HUES64 (cell line): ENCODE measurements around the gene NES.

Source experiments
- H3K27ac ChIP-seq: 2 replicates; pipeline ENCODE4 v1.7.0; 2013; ENCODE audit warnings: low read depth, low read length, inconsistent platforms
- H3K27me3 ChIP-seq: 2 replicates; pipeline ENCODE4 v1.6.1; 2013; ENCODE audit warnings: mild to moderate bottlenecking, low read length; ENCODE audit not compliant: insufficient read depth
- H3K36me3 ChIP-seq: 2 replicates; pipeline ENCODE4 v1.6.1; 2013; ENCODE audit warnings: mild to moderate bottlenecking, low read length; ENCODE audit not compliant: insufficient read depth
- H3K4me1 ChIP-seq: 2 replicates; pipeline ENCODE4 v1.6.1; 2013; ENCODE audit warnings: mild to moderate bottlenecking, low read length, moderate library complexity; ENCODE audit not compliant: insufficient read depth
- H3K4me3 ChIP-seq: 2 replicates; pipeline ENCODE4 v1.5.1; 2013; ENCODE audit warnings: mild to moderate bottlenecking, low read length, moderate library complexity
- H3K9ac ChIP-seq: 2 replicates; pipeline ENCODE4 v1.6.1; 2013; ENCODE audit warnings: mild to moderate bottlenecking, low read depth, low read length
- H3K9me3 ChIP-seq: 2 replicates; pipeline ENCODE4 v1.6.1; 2013; ENCODE audit warnings: low read depth, low read length; ENCODE audit not compliant: insufficient read depth
- WGBS: fragments of 150-250, 120-280 bp; methylation state at CpG from one replicate; pipeline ENCODE4 v1.1.7; 2013; ENCODE audit warnings: missing lambda C conversion rate; 5-methylcytosine and 5-hydroxymethylcytosine counted together

NES gene

GRCh38 chr1:156700736-156701531 is 23.7 kb upstream of the NES start:
- no peak overlapping the region for H3K4me3 ChIP-seq

GRCh38 chr1:156698995-156699394 is 21.8 kb upstream of the NES start:
- no peak overlapping the region for H3K9ac ChIP-seq
- H3K27ac ChIP-seq: no peak overlapping the region
- WGBS: 93% methylated on average over 1 of the region's 1 CpG
- no peak overlapping the region for H3K4me3 ChIP-seq
- peaks cover 3% of the 10 kb centered on the region; the same call in 1 of the 2 replicates for H3K27me3 ChIP-seq
- peaks cover 36% of the 10 kb centered on the region for H3K36me3 ChIP-seq
- no peaks in the 10 kb centered on the region for H3K9me3 ChIP-seq
- H3K4me1 ChIP-seq: peaks cover 22% of the 10 kb centered on the region

More at GRCh38 chr1:156700736-156701531, 23.7 kb upstream of the NES start:
- peaks cover 16% of the 10 kb centered on the region for H3K27me3 ChIP-seq
- H3K4me1 ChIP-seq: peaks cover 19% of the 10 kb centered on the region
- H3K36me3 ChIP-seq: peaks cover 36% of the 10 kb centered on the region
- 72% methylated on average over 5 of the region's 8 CpGs for WGBS
- no peak overlapping the region for H3K27ac ChIP-seq
- no peak overlapping the region for H3K9ac ChIP-seq
- H3K9me3 ChIP-seq: no peaks in the 10 kb centered on the region

GRCh38 chr1:156697481-156697880 is 20.3 kb upstream of the NES start:
- Histone ChIP-seq H3K4me1 (peaks cover 26% of the 10 kb centered on the region), H3K27ac (no peak overlapping the region), H3K9ac (no peak overlapping the region), H3K4me3 (no peak overlapping the region), H3K9me3 (no peaks in the 10 kb centered on the region), H3K27me3 (no peaks in the 10 kb centered on the region), H3K36me3 (peaks cover 36% of the 10 kb centered on the region)
- WGBS: 89% methylated on average over 8 of the region's 8 CpGs

- Histone ChIP-seq H3K4me1 (peaks cover 33% of the 10 kb centered on the region), H3K27ac (no peak overlapping the region), H3K9ac (no peak overlapping the region), H3K27me3 (no peaks in the 10 kb centered on the region), H3K36me3 (peaks cover 36% of the 10 kb centered on the region), H3K9me3 (no peaks in the 10 kb centered on the region), H3K4me3 (no peak overlapping the region)
- 92% methylated on average over 8 of the region's 8 CpGs for WGBS
These were observed 19.5 kb upstream of the NES start for GRCh38 chr1:156696755-156697154.

- peaks cover 16% of the 10 kb centered on the region for H3K36me3 ChIP-seq
- H3K4me1 ChIP-seq: peaks cover 48% of the 10 kb centered on the region
- H3K27ac ChIP-seq: peak overlapping the region; percentile 92
- H3K4me3 ChIP-seq: no peak overlapping the region; the same call in 1 of the 2 replicates
- no peaks in the 10 kb centered on the region; the same call in 1 of the 2 replicates for H3K27me3 ChIP-seq
- peak overlapping the region; percentile 12; the same call in 1 of the 2 replicates for H3K9ac ChIP-seq
- no peaks in the 10 kb centered on the region for H3K9me3 ChIP-seq
- 70% methylated on average over 5 of the region's 5 CpGs for WGBS
These were observed 17.4 kb upstream of the NES start for GRCh38 chr1:156694690-156694962.

GRCh38 chr1:156693848-156694689 is 16.9 kb upstream of the NES start:
- Histone ChIP-seq H3K27me3 (no peaks in the 10 kb centered on the region; the same call in 1 of the 2 replicates), H3K9me3 (no peaks in the 10 kb centered on the region), H3K4me3 (peak overlapping the region; percentile 41), H3K4me1 (peaks cover 52% of the 10 kb centered on the region), H3K27ac (peak overlapping the region; percentile 92), H3K36me3 (peaks cover 11% of the 10 kb centered on the region), H3K9ac (peak overlapping the region; percentile 59)
- WGBS: 37% methylated on average over 12 of the region's 12 CpGs

- peak overlapping the region; percentile 59 for H3K9ac ChIP-seq
- H3K4me1 ChIP-seq: peaks cover 52% of the 10 kb centered on the region
- no peaks in the 10 kb centered on the region; the same call in 1 of the 2 replicates for H3K27me3 ChIP-seq
- no peaks in the 10 kb centered on the region for H3K9me3 ChIP-seq
- peaks cover 5% of the 10 kb centered on the region; the same call in 1 of the 2 replicates for H3K36me3 ChIP-seq
- 6% methylated on average over 16 of the region's 16 CpGs for WGBS
- H3K4me3 ChIP-seq: peak overlapping the region; percentile 41
- H3K27ac ChIP-seq: peak overlapping the region; percentile 92
These were observed 16.0 kb upstream of the NES start for GRCh38 chr1:156692925-156693847.

GRCh38 chr1:156692441-156692924 is 15.3 kb upstream of the NES start:
- Histone ChIP-seq H3K27ac (peak overlapping the region; percentile 92), H3K4me3 (peak overlapping the region; percentile 39)
- 6% methylated on average over 13 of the region's 13 CpGs for WGBS

GRCh38 chr1:156691665-156692440 is 14.6 kb upstream of the NES start:
- H3K36me3 ChIP-seq: no peaks in the 10 kb centered on the region
- peak overlapping the region; percentile 59 for H3K9ac ChIP-seq
- no peaks in the 10 kb centered on the region; the same call in 1 of the 2 replicates for H3K27me3 ChIP-seq
- WGBS: 16% methylated on average over 20 of the region's 20 CpGs
- H3K27ac ChIP-seq: peak overlapping the region; percentile 92; the same call in 1 of the 2 replicates
- peak overlapping the region; percentile 39 for H3K4me3 ChIP-seq
- peaks cover 52% of the 10 kb centered on the region for H3K4me1 ChIP-seq
- H3K9me3 ChIP-seq: no peaks in the 10 kb centered on the region

More at GRCh38 chr1:156692441-156692924, 15.3 kb upstream of the NES start:
- Histone ChIP-seq H3K4me1 (peaks cover 52% of the 10 kb centered on the region), H3K9ac (peak overlapping the region; percentile 59), H3K9me3 (no peaks in the 10 kb centered on the region), H3K36me3 (no peaks in the 10 kb centered on the region), H3K27me3 (no peaks in the 10 kb centered on the region; the same call in 1 of the 2 replicates)

- Histone ChIP-seq H3K4me1 (peaks cover 52% of the 10 kb centered on the region), H3K27ac (peak overlapping the region; percentile 92; the same call in 1 of the 2 replicates), H3K27me3 (no peaks in the 10 kb centered on the region; the same call in 1 of the 2 replicates), H3K36me3 (no peaks in the 10 kb centered on the region), H3K9me3 (no peaks in the 10 kb centered on the region), H3K9ac (peak overlapping the region; percentile 21; the same call in 1 of the 2 replicates), H3K4me3 (peak overlapping the region; percentile 39; the same call in 1 of the 2 replicates)
- WGBS: 40% methylated on average over 10 of the region's 10 CpGs
These were observed 14.0 kb upstream of the NES start for GRCh38 chr1:156691191-156691590.
